CD4-positive, alpha-beta T cell treated with Interleukin-12 subunit alpha and Interleukin-12 subunit beta, for 1 hour (primary cell): ENCODE data around the gene VEGFC.

Experiments
- DNase-seq: peaks from one replicate; pipeline ENCODE4 v3.0.0-alpha.2; 2020

The VEGFC gene

GRCh38 chr4:176795441-176795840 is 2.7 kb upstream of the VEGFC start:
- DNase-seq: no peak

GRCh38 chr4:176794651-176795050 is 1.9 kb upstream of the VEGFC start:
- no peak for DNase-seq

- no peak for DNase-seq
These were observed 1.4 kb upstream of the VEGFC start for GRCh38 chr4:176794151-176794550.

- no peak for DNase-seq
These were observed 411 bp upstream of the VEGFC start for GRCh38 chr4:176793060-176793605.

GRCh38 chr4:176791591-176792325 is 964 bp downstream of the VEGFC start:
- DNase-seq: no peak

- no peak for DNase-seq
These were observed 2.3 kb downstream of the VEGFC start for GRCh38 chr4:176790398-176790797.

- DNase-seq: no peak
These were observed 2.8 kb downstream of the VEGFC start for GRCh38 chr4:176789955-176790354.

- no peak for DNase-seq
These were observed 3.8 kb downstream of the VEGFC start for GRCh38 chr4:176788971-176789370.

GRCh38 chr4:176788248-176788647 is 4.5 kb downstream of the VEGFC start:
- no peak for DNase-seq

- no peak for DNase-seq
These were observed 7.9 kb downstream of the VEGFC start for GRCh38 chr4:176784816-176785215.

- DNase-seq: no peak
These were observed 9.9 kb downstream of the VEGFC start for GRCh38 chr4:176782794-176783193.

GRCh38 chr4:176782191-176782590 is 10.5 kb downstream of the VEGFC start:
- DNase-seq: no peak

- DNase-seq: no peak
These were observed 11.0 kb downstream of the VEGFC start for GRCh38 chr4:176781739-176782100.

GRCh38 chr4:176780995-176781738 is 11.6 kb downstream of the VEGFC start:
- DNase-seq: no peak

GRCh38 chr4:176779421-176779820 is 13.3 kb downstream of the VEGFC start:
- DNase-seq: no peak

GRCh38 chr4:176778491-176778890 is 14.2 kb downstream of the VEGFC start:
- no peak for DNase-seq

GRCh38 chr4:176778063-176778462 is 14.7 kb downstream of the VEGFC start:
- no peak for DNase-seq

- DNase-seq: no peak
These were observed 17.4 kb downstream of the VEGFC start for GRCh38 chr4:176775338-176775737.

- DNase-seq: no peak
These were observed 17.9 kb downstream of the VEGFC start for GRCh38 chr4:176774852-176775251.

- no peak for DNase-seq
These were observed 23.2 kb downstream of the VEGFC start for GRCh38 chr4:176769514-176769913.

GRCh38 chr4:176767183-176767582 is 25.5 kb downstream of the VEGFC start:
- DNase-seq: no peak

- no peak for DNase-seq
These were observed 29.9 kb downstream of the VEGFC start for GRCh38 chr4:176762661-176763308.

GRCh38 chr4:176761872-176762271 is 30.9 kb downstream of the VEGFC start:
- DNase-seq: no peak

GRCh38 chr4:176760471-176760870 is 32.3 kb downstream of the VEGFC start:
- no peak for DNase-seq
